Panc1 (cell line): ENCODE results near the gene TACC2. TPM values are rescaled to one million over a fixed set of nuclear protein-coding genes. Genes with fewer than 3 reads are reported as not detected.

Source experiments
- ATAC-seq: fragments of 200-7000 bp; cut with Tn5 transposase; 2 replicates; pipeline ENCODE4 v1.9.1; 2020; ENCODE audit warnings: mild to moderate bottlenecking, moderate library complexity
- BruUV-seq: library from RNA; stranded (reverse); fragments of 400-500 nt; replicated peaks from 2 replicates; lab custom pipeline; 2021; lab: Mats Ljungman, UMichigan
- CTCF ChIA-PET: fragments of 300-600 bp; sonication (Branson Sonifier 250); formaldehyde crosslinking; loops from one replicate; lab custom pipeline; 2022; ENCODE audit warnings: antibody characterized with exemption; lab: Charles Lee
- POLR2A ChIA-PET: fragments of 300-600 bp; sonication (Branson Sonifier 250); formaldehyde crosslinking; loops from one replicate; lab custom pipeline; 2022; ENCODE audit warnings: antibody characterized with exemption; lab: Charles Lee
- DNase-seq: peaks from one replicate; pipeline ENCODE4 v3.0.0-alpha.2; 2010; ENCODE audit warnings: low read depth, low spot score
- H3K27ac ChIP-seq: 2 replicates; pipeline ENCODE4 v1.5.1; 2011; ENCODE audit warnings: mild to moderate bottlenecking, low read length, inconsistent platforms
- H3K27me3 ChIP-seq: fragments of 200-500 bp; sonication (Bioruptor generic); 2 replicates; pipeline ENCODE4 v1.6.0; 2014; ENCODE audit warnings: low read length, inconsistent platforms; ENCODE audit not compliant: control insufficient read depth, insufficient read depth
- H3K36me3 ChIP-seq: fragments of 200-500 bp; sonication (Bioruptor generic); 2 replicates; pipeline ENCODE4 v1.5.1; 2014; ENCODE audit warnings: inconsistent platforms, mild to moderate bottlenecking, low read length, moderate library complexity; ENCODE audit not compliant: control insufficient read depth, insufficient read depth
- H3K4me1 ChIP-seq: 2 replicates; pipeline ENCODE4 v1.5.1; 2011; ENCODE audit warnings: inconsistent platforms, mild to moderate bottlenecking, low read length, moderate library complexity; ENCODE audit not compliant: control insufficient read depth, insufficient read depth
- H3K4me3 ChIP-seq, 2 experiments: 2 replicates each; pipeline ENCODE4 v1.5.1; 2011 to 2012; ENCODE audit warnings: low read depth in 2 of 2, low read length in 2 of 2, mild to moderate bottlenecking in 2 of 2, inconsistent platforms in 1 of 2, moderate library complexity in 1 of 2
- H3K9me3 ChIP-seq: fragments of 200-500 bp; sonication (Bioruptor generic); 2 replicates; pipeline ENCODE4 v1.5.1; 2014; ENCODE audit warnings: low read depth, mild to moderate bottlenecking, inconsistent platforms, low read length, moderate library complexity; ENCODE audit not compliant: control insufficient read depth, insufficient read depth
- CTCF ChIP-seq: fragments of 450-650 bp; IDR thresholded peaks from 2 replicates; pipeline ENCODE4 v1.5.1; 2017; ENCODE audit warnings: mild to moderate bottlenecking
- POLR2AphosphoS5 ChIP-seq: IDR thresholded peaks from 2 replicates; pipeline ENCODE4 v1.6.1; 2012; ENCODE audit warnings: mild to moderate bottlenecking, low read depth, low read length, moderate library complexity
- REST ChIP-seq, 2 experiments: IDR thresholded peaks; 2 replicates each; pipeline ENCODE4 v1.6.1; 2011 to 2012; ENCODE audit warnings: low read depth in 2 of 2, control low read depth in 1 of 2, low read length in 1 of 2, mild to moderate bottlenecking in 1 of 2, moderate library complexity in 1 of 2; ENCODE audit not compliant: insufficient read depth in 1 of 2
- SIN3A ChIP-seq: IDR thresholded peaks from 2 replicates; pipeline ENCODE4 v1.6.1; 2012; ENCODE audit warnings: low read depth, mild to moderate bottlenecking, low read length, moderate library complexity, borderline replicate concordance; ENCODE audit not compliant: insufficient read depth
- TCF7L2 ChIP-seq: IDR thresholded peaks from 2 replicates; pipeline ENCODE4 v1.6.1; 2011; ENCODE audit warnings: mild to moderate bottlenecking, low read depth, low read length, inconsistent platforms
- in situ Hi-C: cut with HindIII; loops from 2 replicates; pipeline ENCODE4 v1.10.0; 2016; ENCODE audit warnings: low sequenced_read_pairs, low pct_unique_long_range_greater_than_20kb
- intact Hi-C: fragments of 100-400 bp; cut with micrococcal nuclease; formaldehyde crosslinking; loops from one replicate; pipeline ENCODE4 v1.10.0; 2022; ENCODE audit not compliant: unreplicated experiment
- total RNA-seq: library from RNA; stranded (reverse); gene quantifications from one replicate; pipeline ENCODE4 v1.2.1, GENCODE V29; 2021; ENCODE audit not compliant: unreplicated experiment

The TACC2 gene
- total RNA-seq, 1 experiment from 2014 or later = 133 TPM

- ATAC-seq (no peak), DNase-seq (no peak)
- H3K27ac ChIP-seq = peak overlapping the region; percentile 99; the same call in 1 of the 2 replicates
- ChIA-PET CTCF (interaction anchor here (0.7 kb wide), 1 partner anchor 1527 kb away, joined by 11 read pairs; no protein-coding TSS in a partner anchor), POLR2A (no interaction called here)
- TF ChIP-seq SIN3A (no peak), TCF7L2 (no peak), CTCF (no peak), REST (IDR thresholded peaks at IDR 0.05; ENCODE audit: insufficient read depth in 1 of 2, low read depth in 2 of 2, low read length in 1 of 2) (no peak), POLR2AphosphoS5 (no peak)
- H3K36me3 ChIP-seq = no peaks in the 10 kb centered on the region
- peaks cover 35% of the 10 kb centered on the region for H3K4me1 ChIP-seq
- H3K9me3 ChIP-seq = no peaks in the 10 kb centered on the region
- H3K27me3 ChIP-seq = no peaks in the 10 kb centered on the region
- in situ Hi-C loops = no loop called here
- BruUV-seq = no TSS peak
- intact Hi-C loops = no loop called here
- H3K4me3 ChIP-seq = no peak overlapping the region
Observed at GRCh38 chr10:122096705-122097104, 107.7 kb downstream of the TACC2 start.

- in situ Hi-C loops = no loop called here
- TF ChIP-seq REST (IDR thresholded peaks at IDR 0.05; ENCODE audit: insufficient read depth in 1 of 2, low read depth in 2 of 2, low read length in 1 of 2) = no peak
- TF ChIP-seq SIN3A = no peak
- no peak for TF ChIP-seq CTCF
- TF ChIP-seq TCF7L2 = no peak
- TF ChIP-seq POLR2AphosphoS5 = no peak
- no peak overlapping the region for H3K4me3 ChIP-seq
- H3K9me3 ChIP-seq = no peaks in the 10 kb centered on the region
- no TSS peak for BruUV-seq
- H3K4me1 ChIP-seq = peaks cover 47% of the 10 kb centered on the region
- H3K27ac ChIP-seq = peak overlapping the region; percentile 99; the same call in 1 of the 2 replicates
- ChIA-PET CTCF (interaction anchor here (0.7 to 0.9 kb wide), 2 partner anchors 30 to 46 kb away, joined by 3 to 13 read pairs; no protein-coding TSS in a partner anchor), POLR2A (no interaction called here)
- no peaks in the 10 kb centered on the region for H3K27me3 ChIP-seq
- no peak for DNase-seq
- intact Hi-C loops = no loop called here
- no peak for ATAC-seq
- no peaks in the 10 kb centered on the region for H3K36me3 ChIP-seq
Observed at GRCh38 chr10:122097935-122098334, 109.0 kb downstream of the TACC2 start.
